Esophagus (tissue), 2 donors: ENCODE measurements around the gene TANGO6. TPM values are rescaled to one million over a fixed set of nuclear protein-coding genes. Genes with fewer than 3 reads are reported as not detected.

Experiments used
- H3K27ac ChIP-seq, 2 donors: one replicate each; pipeline ENCODE4 v1.5.1; 2013; ENCODE audit warnings: low read depth in 2 of 2, mild to moderate bottlenecking in 2 of 2, inconsistent platforms in 1 of 2, low read length in 1 of 2, moderate library complexity in 1 of 2
- H3K27me3 ChIP-seq, 2 donors: one replicate each; pipeline ENCODE4 v1.6.1; 2013; ENCODE audit warnings: low read length in 2 of 2, control low read depth in 1 of 2, mild to moderate bottlenecking in 1 of 2; ENCODE audit not compliant: insufficient read depth in 2 of 2, control insufficient read depth in 1 of 2
- H3K36me3 ChIP-seq, 2 donors: one replicate each; pipeline ENCODE4 v1.6.1; 2013; ENCODE audit warnings: low read length in 1 of 2; ENCODE audit not compliant: control insufficient read depth in 2 of 2, insufficient read depth in 2 of 2
- H3K4me1 ChIP-seq, 2 donors: one replicate each; pipeline ENCODE4 v1.6.1; 2013; ENCODE audit warnings: low read length in 1 of 2; ENCODE audit not compliant: control insufficient read depth in 2 of 2, insufficient read depth in 2 of 2
- H3K4me3 ChIP-seq, 2 donors: one replicate each; pipeline ENCODE4 v1.5.1; 2013; ENCODE audit warnings: low read length in 2 of 2, mild to moderate bottlenecking in 2 of 2, low read depth in 1 of 2, moderate library complexity in 1 of 2
- H3K9me3 ChIP-seq, 2 donors: one replicate each; pipeline ENCODE4 v1.6.1; 2013; ENCODE audit warnings: mild to moderate bottlenecking in 2 of 2, low read depth in 1 of 2, low read length in 1 of 2, moderate library complexity in 1 of 2; ENCODE audit not compliant: control insufficient read depth in 2 of 2, insufficient read depth in 1 of 2
- WGBS, 2 donors: extraction: QIAGEN DNeasy Blood & Tissue Kit; methylation state at CpG; one replicate each; pipeline ENCODE4 v1.1.7; 2013; 5-methylcytosine and 5-hydroxymethylcytosine counted together
- polyA plus RNA-seq, 2 donors: library from polyadenylated mRNA; stranded (reverse); fragments of 200-250 nt; gene quantifications; one replicate each; pipeline ENCODE4 v1.2.3, GENCODE V29; 2013
- donor health status: healthy with polysubstance abuse.
- donor health status: Bipolar disorder and iron deficiency.

The TANGO6 gene
- polyA plus RNA-seq, 2 donors = 2.2 to 4.8 TPM

DNA sequence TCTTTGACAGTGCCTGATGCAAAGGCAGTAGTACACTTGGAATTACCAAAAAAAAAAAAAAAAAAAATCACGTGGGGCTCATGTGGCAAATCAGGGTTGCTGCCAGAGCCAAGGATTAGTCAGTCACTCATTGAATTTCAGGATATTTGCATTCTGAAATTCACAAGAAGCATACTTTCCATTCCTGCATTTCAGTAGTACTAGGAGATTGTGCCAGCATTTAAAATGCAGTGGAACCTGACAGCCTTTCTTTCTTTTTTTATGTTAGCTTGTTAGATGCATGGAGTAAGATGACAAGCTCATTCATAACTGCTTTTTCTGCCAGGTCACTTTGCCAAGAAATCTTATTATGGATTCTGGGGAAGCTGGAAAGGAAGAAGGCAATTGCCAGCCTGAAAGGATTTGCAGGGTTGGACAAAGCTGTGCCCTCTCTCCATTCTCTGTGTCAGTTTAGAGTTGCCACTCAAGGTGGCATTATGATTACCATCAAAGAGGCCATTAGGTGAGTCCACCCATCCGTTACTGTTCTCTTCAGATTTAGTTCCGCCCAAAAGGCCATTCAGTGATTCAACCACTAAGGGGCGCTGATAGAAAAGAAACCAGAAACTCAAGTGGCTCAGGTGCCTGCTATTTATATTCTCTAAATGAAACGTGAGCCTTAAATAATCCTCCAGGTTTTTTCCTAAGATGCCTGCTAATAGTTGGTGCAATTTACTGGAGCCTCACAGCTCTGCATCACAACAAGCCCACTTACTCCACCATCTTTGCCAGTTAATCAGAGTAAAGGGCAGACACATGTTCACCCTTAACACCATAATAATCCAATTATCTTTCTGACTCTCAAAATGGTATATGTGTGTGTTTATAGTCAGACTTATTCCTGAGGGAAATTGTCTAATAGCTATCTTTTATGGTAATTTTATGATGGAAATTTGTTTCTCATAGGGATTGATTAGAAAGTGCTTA lies 59.0 kb downstream of the TANGO6 start:
- Histone ChIP-seq H3K36me3 (no peaks in the 10 kb centered on the region), H3K4me1 (no peaks in the 10 kb centered on the region), H3K9me3 (no peaks in the 10 kb centered on the region), H3K27me3 (no peaks in the 10 kb centered on the region), H3K27ac (no peak overlapping the region), H3K4me3 (no peak overlapping the region)
- WGBS, 2 donors = 23 to 24% methylated on average over 5 of the region's 5 CpGs

DNA sequence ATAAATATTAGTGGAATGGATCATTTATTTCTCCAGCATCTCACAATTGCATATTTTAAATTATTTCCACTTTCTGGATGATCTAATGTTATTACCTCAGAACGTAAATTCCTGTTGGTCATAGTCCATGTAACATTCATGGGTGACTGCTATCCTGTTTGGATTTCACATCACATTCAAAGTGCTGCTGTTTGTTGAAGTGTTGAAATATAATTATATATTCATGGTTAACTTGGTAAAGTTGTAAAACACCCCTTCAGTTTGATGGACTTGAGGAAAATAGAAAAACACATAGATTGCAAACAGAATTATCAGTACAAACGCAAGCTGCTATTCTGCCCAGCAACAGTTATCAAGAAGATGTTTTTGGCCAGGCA lies 59.6 kb downstream of the TANGO6 start:
- 71 to 81% methylated on average over 2 of the region's 2 CpGs for WGBS, 2 donors
- Histone ChIP-seq H3K9me3 (no peaks in the 10 kb centered on the region), H3K4me1 (no peaks in the 10 kb centered on the region), H3K27me3 (no peaks in the 10 kb centered on the region), H3K36me3 (no peaks in the 10 kb centered on the region), H3K4me3 (no peak overlapping the region), H3K27ac (no peak overlapping the region)

DNA sequence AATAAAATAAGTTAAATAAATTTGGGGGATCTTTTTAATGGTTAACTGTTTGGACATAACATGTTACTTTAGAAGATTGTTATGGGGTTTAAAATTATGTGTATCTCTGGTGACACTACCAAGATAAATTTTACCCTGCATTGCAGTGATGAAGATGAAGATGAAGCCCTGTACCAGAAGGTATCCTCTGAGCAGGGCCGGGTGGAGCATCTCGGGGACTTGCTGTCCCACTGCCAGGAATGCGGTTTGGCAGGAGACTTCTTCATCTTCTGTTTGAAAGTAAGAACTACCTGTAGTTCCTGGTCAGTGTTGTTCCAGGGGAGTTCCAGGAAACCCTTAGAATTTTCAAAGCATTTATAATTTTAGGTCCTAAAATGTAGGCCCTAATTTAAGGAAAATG lies 64.0 kb downstream of the TANGO6 start:
- H3K27me3 ChIP-seq = no peaks in the 10 kb centered on the region
- H3K27ac ChIP-seq = peak overlapping the region in 1 of 2 donors; percentile 64
- H3K4me1 ChIP-seq = no peaks in the 10 kb centered on the region
- H3K9me3 ChIP-seq = no peaks in the 10 kb centered on the region
- H3K4me3 ChIP-seq = no peak overlapping the region
- peaks cover 0 to 2% of the 10 kb centered on the region in 2 donors for H3K36me3 ChIP-seq
- WGBS, 2 donors = 51 to 63% methylated on average over 3 of the region's 3 CpGs

DNA sequence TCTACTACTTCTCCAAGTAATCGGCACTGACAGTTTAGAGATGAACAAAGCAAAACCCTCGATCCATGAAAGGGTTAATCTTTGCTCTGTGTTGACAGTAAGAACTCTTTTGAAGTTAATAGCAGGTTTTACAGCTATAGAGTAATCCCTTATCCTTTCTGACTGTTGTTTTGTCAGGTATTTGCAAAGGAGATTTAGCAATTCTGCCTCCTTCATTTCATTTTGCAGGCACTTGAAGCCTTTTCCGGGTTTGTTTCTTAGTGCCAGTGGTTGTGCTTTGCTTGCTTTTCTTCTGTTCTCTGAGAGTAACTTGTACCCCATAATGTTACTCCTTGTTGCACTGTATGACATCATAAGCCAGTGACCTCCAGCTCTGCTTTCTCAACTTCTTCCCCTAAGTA lies 64.5 kb downstream of the TANGO6 start:
- Histone ChIP-seq H3K36me3 (peaks cover 0 to 2% of the 10 kb centered on the region in 2 donors), H3K27ac (peak overlapping the region in 1 of 2 donors; percentile 32), H3K4me1 (no peaks in the 10 kb centered on the region), H3K9me3 (no peaks in the 10 kb centered on the region), H3K27me3 (no peaks in the 10 kb centered on the region), H3K4me3 (no peak overlapping the region)
- 39 to 46% methylated on average over 3 of the region's 3 CpGs for WGBS, 2 donors

DNA sequence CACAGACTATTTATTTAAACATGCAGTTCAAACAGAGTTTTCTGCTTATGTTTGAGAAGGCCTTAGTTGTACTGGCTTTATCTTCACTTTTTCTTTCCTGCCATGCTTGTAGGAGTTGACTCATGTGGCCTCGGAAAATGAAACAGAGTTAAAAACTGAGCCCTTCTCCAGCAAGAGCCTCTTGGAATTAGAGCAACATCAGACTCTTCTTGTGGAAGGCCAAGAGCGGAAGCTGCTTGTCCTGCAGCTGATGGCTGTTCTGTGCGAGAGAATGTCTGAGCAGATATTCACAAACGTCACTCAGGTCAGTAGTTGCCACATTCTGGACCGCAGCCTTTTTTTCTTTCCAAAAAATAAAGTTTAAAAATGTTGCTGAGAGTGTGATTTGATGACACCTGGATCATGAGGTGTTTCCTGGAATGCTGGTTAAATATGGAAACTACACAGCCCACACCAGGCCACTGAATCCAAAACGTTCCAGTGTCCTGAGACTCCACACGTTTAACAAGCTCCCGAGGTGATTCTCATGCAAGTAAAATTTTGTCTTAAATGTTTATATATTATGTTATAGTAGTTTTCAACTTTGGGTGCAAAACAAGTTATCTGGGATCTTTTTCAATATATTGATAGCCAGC lies 65.9 kb downstream of the TANGO6 start:
- 76 to 81% methylated on average over 8 of the region's 8 CpGs for WGBS, 2 donors
- H3K36me3 ChIP-seq = peaks cover 0 to 2% of the 10 kb centered on the region in 2 donors
- no peaks in the 10 kb centered on the region for H3K4me1 ChIP-seq
- H3K27me3 ChIP-seq = no peaks in the 10 kb centered on the region
- H3K9me3 ChIP-seq = no peaks in the 10 kb centered on the region
- no peak overlapping the region for H3K27ac ChIP-seq
- no peak overlapping the region for H3K4me3 ChIP-seq

DNA sequence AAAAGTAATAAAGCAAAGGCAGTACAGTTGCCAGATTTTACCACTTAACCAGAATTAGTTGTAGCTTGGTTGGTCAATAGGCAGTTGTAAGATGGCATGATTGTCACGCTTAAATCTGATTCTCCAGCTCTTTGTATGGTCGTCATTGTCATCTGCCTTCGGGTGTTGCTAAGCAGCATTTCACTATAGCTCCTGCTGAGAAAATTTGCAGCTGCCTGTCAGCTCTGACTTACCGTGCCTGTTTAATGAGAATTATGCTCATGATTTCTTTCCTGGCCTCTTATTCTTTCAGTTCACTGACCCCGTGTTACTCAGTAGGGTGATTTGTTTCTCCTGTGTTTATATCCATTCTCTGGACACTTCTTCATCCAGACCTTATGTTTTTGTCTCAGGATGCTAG lies 66.7 kb downstream of the TANGO6 start:
- Histone ChIP-seq H3K27ac (no peak overlapping the region), H3K27me3 (no peaks in the 10 kb centered on the region)
- WGBS, 2 donors = 66 to 68% methylated on average over 5 of the region's 5 CpGs

DNA sequence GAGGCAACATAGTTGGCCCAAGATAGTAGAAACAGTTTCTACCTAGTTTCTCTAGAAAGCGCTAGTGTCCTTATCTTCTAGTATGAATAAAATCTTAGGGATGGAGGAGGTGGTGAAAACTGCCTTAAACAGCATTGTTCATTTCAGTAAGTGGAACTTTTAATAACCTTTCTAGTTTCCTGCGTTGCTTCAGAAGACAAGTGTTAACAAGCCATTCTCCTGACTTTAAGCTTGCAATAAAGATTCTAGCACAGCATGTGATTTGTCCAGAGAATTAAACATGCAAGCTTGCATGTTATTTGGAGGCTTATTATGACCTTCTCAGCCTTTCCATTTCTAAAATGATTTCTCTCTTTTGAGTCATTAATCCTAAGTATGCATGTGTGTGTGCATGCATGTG lies 72.3 kb downstream of the TANGO6 start:
- peaks cover 2 to 7% of the 10 kb centered on the region in 2 donors for H3K36me3 ChIP-seq
- 56 to 59% methylated on average over 2 of the region's 2 CpGs for WGBS, 2 donors

More for the DNA sequence above, 66.7 kb downstream of the TANGO6 start:
- Histone ChIP-seq H3K36me3 (peaks cover 0 to 2% of the 10 kb centered on the region in 2 donors), H3K9me3 (no peaks in the 10 kb centered on the region), H3K4me1 (no peaks in the 10 kb centered on the region), H3K4me3 (no peak overlapping the region)

DNA sequence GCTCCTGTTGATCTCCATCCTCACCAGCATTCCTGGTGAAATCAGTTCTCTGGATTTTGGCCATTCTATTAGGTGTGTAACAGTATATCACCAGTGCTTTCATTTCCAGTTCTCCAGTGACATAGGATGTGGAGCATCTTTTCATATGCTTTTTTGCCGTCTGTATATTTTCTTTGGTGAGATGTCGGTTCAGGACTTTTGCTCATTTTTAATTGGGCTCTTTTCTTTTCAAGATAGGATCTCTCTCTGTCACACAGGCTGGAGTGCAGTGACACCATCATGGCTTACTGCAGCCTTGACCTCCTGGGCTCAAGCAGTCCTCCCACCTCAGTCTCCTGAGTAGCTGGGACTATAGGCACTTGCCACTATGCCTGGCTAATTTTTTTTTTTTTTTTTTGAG lies 74.2 kb downstream of the TANGO6 start:
- Histone ChIP-seq H3K27ac (no peak overlapping the region), H3K4me1 (no peaks in the 10 kb centered on the region), H3K36me3 (peaks cover 2 to 7% of the 10 kb centered on the region in 2 donors), H3K4me3 (no peak overlapping the region), H3K9me3 (no peaks in the 10 kb centered on the region), H3K27me3 (no peaks in the 10 kb centered on the region)
- WGBS, 2 donors = 97 to 99% methylated on average over 2 of the region's 2 CpGs

More for the DNA sequence above, 72.3 kb downstream of the TANGO6 start:
- no peaks in the 10 kb centered on the region for H3K9me3 ChIP-seq
- no peak overlapping the region for H3K4me3 ChIP-seq
- no peaks in the 10 kb centered on the region for H3K27me3 ChIP-seq
- no peaks in the 10 kb centered on the region for H3K4me1 ChIP-seq
- peak overlapping the region; percentile 54 to 70 for H3K27ac ChIP-seq

DNA sequence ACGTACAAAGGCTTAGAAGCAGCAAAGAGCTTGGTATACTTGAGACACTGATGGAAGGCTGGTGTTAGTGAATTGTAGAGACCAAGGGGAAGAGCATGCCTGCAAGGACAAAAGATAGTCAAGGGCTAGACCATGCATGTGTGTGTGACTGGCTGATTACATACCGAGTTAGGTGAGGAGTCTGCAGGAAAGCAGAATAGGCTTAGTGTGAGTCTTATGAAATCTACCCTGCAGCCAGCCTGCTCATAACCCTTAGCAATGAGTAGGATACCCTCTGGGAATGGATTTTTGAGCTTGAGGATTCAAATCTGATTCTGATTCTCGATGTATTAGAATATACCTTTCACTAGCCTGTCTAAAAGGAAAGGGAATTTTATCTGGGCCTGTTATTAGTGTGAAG lies 77.0 kb downstream of the TANGO6 start:
- Histone ChIP-seq H3K27ac (no peak overlapping the region), H3K27me3 (no peaks in the 10 kb centered on the region), H3K4me3 (no peak overlapping the region), H3K9me3 (no peaks in the 10 kb centered on the region), H3K36me3 (peaks cover 2 to 7% of the 10 kb centered on the region in 2 donors), H3K4me1 (no peaks in the 10 kb centered on the region)
- 71 to 85% methylated on average over 3 of the region's 3 CpGs for WGBS, 2 donors
